Neural progenitor cell (in vitro differentiated cells): Measurements from ENCODE around the gene TBC1D10A.

Experiments used
- CTCF ChIP-seq: fragments of 200-600 bp; sonication (generic); IDR thresholded peaks from 2 replicates; pipeline ENCODE4 v1.5.1; 2017; ENCODE audit warnings: antibody characterized with exemption, mild to moderate bottlenecking
- EZH2 ChIP-seq: fragments of 200-600 bp; sonication (generic); IDR thresholded peaks from 2 replicates; pipeline ENCODE4 v1.6.1; 2017; ENCODE audit warnings: antibody characterized with exemption, mild to moderate bottlenecking, moderate library complexity

GRCh38 chr22:30373331-30374325, 46.9 kb upstream of the TBC1D10A start:
- TF ChIP-seq CTCF, result no peak
- TF ChIP-seq EZH2, result no peak
